HG02642 (cell line): ENCODE measurements around the gene RAD54L.
"Not testable (repeated sequence)": the region's sequence is repeated elsewhere in the genome, so short reads cannot be mapped to it uniquely, and the experiment has no call there.

ENCODE experiments used
- ATAC-seq: cut with Tn5 transposase; IDR thresholded peaks from one replicate; pipeline ENCODE4 v1.9.1; 2021; ENCODE audit warnings: mild to moderate bottlenecking; ENCODE audit not compliant: unreplicated experiment, poor library complexity

RAD54L gene

GRCh38 chr1:46247436-46248121, at the start of gene RAD54L:
Gene RAD54L, plus strand, starts transcription at chr1:46247763. Its CDS starts 643 bp downstream, at chr1:46248406.
- peak; percentile 93 for ATAC-seq

- ATAC-seq = peak; percentile 91
Measured at GRCh38 chr1:46197964-46198811, 49.4 kb upstream of the RAD54L start, which contains the start of gene POMGNT1. Gene POMGNT1, minus strand, starts transcription at chr1:46198434. Its CDS starts 613 bp downstream, at chr1:46197821.

DNA sequence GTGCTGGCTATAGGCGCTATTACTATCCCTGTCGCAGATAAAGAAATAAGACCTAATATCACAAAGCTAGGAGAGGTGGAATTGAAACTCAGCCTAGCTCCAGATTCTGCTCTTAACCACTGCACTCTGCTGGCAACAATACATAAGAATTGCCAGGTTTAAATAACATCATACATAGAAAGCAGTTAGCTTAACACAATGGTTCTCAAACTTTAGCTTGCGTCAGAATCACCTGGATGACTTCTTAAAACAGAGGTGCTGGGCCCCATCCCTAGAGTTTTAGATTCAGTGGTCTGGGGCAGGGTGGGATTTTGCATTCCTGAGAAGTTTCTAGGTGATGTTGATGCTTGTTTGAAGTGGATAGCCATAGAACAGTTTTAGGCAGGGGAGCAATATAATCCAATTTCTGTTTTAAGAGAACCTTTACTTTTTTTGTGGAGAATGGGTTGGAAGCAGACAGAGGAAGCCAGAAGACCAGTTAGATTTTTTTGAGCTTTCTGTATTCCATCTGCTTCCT, 48.3 kb upstream of the RAD54L start:
- ATAC-seq = no peak

DNA sequence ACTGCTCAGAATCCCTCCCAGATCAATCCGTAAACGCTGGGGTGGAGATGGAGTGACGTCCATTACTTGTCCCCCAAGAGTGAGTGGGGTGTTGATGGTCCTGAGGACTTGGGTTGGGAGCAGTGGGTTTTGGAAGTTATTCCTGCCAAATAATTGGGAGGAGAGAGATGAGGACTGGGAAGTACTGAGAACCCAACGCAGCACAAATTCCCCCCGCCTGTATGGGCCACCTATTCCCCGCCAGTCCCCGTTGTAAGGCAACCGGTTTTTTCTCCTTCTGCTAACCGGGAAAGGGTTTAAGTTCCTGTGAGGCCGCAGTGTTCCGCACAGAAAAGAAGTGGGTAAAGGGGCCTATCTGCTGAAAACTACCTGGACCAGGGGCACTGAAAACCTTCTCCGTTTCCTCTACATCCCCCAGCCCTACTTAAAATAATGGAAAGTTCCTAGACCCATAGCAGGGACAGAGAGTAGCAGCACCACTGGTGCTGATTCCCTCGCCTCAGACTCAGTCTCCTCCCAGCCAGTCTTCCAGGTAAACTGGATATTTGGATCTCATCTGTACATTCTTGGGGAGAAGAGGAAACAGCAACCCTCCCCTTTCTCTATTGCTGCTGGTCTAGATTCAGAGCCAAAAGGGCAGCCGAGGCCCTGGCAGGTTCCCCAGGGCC, 43.7 kb upstream of the RAD54L start:
- no peak for ATAC-seq

DNA sequence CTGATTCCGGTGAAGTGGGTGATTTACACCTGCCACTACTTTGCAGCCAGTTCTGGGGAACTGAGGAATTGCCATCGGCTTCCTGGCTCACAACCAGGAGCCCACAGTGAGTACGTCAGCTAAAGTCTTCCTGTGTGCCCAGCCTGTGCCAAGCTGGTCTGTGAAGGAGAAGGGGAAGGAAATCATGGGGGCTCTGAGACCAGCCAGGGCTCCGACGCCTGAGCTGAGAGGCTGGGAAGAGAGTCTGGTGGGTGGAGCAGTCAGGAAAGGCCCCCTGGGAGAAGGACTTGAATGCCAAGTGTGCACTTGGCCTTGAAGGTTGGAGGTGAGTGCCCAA, 43.2 kb upstream of the RAD54L start:
- ATAC-seq = no peak

- ATAC-seq = no peak
Measured at GRCh38 chr1:46205141-46205540, 42.4 kb upstream of the RAD54L start.

DNA sequence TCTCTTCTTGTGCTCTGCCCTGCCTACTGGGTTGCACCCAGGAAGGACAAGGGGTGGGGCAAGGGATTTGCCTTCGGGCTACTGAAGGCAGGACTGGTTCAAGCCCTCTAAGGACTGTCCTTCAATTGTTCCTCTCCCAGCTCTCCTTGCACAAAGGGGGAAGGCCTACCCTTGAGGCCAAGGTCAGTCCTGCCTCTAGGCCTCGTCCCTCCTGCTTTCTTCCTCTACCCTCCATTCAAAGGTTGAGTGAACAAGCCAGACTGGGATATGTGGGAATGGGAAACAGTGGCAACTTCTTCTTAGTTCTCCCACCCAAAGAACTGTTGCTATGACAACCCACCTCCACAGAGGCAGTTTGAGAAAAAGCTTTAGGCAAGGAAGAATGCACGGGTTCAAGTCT, 41.8 kb upstream of the RAD54L start:
- ATAC-seq = no peak

GRCh38 chr1:46206399-46206798, 41.2 kb upstream of the RAD54L start:
- ATAC-seq = no peak

- ATAC-seq = no peak
Measured at GRCh38 chr1:46210561-46210960, 37.0 kb upstream of the RAD54L start.

GRCh38 chr1:46211051-46211450, 36.5 kb upstream of the RAD54L start:
- ATAC-seq = no peak

GRCh38 chr1:46215504-46215903, 32.1 kb upstream of the RAD54L start:
- no peak for ATAC-seq

GRCh38 chr1:46218443-46218842, 29.1 kb upstream of the RAD54L start:
- no peak for ATAC-seq

- ATAC-seq = no peak
Measured at GRCh38 chr1:46219551-46220520, 27.7 kb upstream of the RAD54L start.

DNA sequence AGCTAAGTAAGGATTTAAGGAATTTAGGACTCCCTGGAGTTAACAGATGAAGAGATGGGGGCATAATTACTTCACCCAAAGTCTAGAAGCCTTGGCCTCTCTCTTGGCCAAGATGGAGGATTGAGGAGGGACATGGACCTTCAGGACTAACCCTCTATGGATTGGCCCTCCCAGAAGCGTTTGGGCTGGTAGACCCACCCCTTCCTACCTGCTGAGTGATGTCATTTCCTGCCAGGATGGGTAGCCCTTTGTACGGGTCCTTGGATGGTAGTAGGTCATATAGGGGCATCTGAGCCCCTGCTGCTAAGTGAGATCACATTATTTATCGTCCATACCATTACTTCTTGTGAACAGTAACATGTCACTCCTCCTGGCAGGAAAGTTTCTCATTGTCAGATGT, 26.8 kb upstream of the RAD54L start:
- no peak for ATAC-seq

DNA sequence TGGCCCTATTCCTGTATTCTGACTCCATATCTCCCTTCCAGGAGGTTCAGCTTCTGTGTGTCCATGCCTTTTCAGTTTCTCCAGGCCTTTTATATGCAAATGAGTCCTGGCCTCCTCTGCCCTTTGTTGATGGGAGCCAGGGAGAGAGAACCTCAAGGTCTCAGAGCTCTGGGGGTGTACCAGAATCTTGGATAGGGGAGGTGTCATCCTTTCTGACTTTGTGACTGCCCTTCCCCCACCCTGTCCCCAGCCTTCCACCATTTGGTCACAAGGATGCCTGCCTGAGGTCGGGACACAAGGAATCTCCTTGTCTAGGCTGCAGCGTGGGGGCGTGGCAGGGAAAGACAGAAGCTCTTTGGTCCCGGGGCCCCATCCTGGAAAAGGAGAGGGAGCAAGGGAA, 25.8 kb upstream of the RAD54L start:
- no peak for ATAC-seq

GRCh38 chr1:46223055-46223454, 24.5 kb upstream of the RAD54L start:
- not testable (repeated sequence) for ATAC-seq

DNA sequence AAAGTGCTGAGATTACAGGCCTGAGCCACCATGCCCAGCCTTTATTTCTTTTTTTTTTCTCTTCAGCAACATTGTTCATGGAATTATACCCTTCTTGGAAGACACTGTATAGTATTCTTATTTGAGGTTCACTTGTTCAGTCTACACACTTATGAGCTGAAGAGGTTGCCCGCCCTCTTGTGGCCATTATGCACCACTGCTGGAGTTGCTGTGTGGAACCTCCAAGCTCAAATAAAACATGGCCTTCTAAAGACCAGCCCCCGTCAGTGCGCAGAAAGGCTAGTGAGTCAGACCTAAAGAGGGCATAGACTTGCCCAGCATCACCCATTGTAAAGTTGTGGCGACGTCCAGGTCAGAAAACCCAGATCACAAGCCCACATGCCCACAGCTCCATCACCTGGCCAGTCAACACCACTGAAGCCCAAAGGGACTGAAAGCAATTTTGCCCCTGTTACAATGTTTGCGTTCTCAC, 24.1 kb upstream of the RAD54L start:
- peak; percentile 77 for ATAC-seq

- ATAC-seq = no peak
Measured at GRCh38 chr1:46224966-46225365, 22.6 kb upstream of the RAD54L start.

DNA sequence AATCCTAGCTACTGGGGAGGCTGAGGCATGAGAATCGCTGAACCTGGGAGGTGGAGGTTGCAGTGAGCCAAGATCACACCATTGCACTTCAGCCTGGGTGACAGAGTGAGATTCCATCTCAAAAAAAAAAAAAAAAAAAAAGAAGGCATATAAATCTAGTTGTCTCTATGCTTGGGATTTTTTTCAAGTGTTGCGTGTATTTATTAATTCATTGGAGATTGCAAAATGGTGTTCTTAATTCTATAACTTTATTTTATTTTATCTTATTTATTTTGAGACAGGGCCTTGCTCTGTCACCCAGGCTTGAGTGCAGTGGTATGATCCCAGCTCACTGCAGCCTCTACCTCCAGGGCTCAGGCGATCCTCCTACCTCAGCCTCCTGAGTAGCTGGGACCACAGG, 16.3 kb upstream of the RAD54L start:
- ATAC-seq = not testable (repeated sequence)

DNA sequence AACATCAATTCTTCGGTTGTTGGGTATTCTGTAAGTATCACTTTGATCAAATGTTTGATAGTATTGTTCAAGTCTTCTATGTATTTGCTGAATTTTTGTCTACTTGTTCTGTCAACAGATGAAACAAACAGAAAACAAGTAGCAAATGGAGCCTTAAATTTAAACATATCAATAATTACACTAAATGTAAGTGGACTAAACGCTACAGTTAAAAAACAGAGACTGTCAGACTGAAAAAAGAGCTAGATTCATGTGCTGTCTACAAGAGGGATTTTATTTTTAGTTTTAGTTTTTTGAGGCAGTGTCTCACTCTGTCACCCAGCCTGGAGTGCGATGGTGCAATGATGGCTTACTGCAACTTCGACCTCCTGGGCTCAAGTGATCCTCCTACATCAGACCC, 10.7 kb upstream of the RAD54L start:
- no peak for ATAC-seq
